HG03558 (cell line): ENCODE measurements around the gene AP2B1.
"Not testable (repeated sequence)": the region's sequence is repeated elsewhere in the genome, so short reads cannot be mapped to it uniquely, and the experiment has no call there.

Experiments
- ATAC-seq: cut with Tn5 transposase; IDR thresholded peaks from one replicate; pipeline ENCODE4 v1.9.1; 2021; ENCODE audit warnings: moderate number of reproducible peaks; ENCODE audit not compliant: unreplicated experiment; ENCODE audit errors: extremely low read depth

Gene AP2B1

DNA sequence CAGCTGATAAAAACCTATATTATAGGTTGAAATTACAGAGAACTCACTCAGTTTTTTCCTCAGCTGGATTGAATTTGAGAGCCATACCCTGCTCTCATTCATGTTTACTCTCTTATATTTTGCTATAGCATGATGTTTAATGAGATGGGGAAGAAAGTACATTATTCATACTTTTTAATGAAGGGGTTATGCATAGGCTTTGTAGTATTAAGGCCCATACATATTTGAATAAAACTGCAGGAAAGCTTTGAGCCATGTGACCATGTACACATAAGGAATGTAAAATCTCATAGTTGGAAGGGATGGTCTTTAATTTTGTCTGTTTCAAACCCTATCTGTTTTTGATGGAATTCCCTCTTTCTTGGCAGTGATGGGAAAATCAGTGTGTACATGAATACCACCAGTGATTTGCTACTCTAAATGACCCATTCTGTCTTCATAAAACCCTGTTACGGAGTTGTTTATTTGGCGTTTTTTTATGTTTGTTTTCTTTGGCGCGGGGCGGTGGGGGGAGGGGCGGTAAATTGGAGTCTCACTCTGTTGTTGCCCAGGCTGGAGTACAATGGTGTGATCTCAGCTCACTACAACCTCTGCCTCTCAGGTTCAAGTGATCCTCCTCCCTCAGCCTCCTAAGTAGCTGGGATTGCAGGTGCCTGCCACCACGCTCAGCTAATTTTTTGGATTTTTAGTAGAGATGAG, 105.5 kb downstream of the AP2B1 start:
- ATAC-seq, result no peak

DNA sequence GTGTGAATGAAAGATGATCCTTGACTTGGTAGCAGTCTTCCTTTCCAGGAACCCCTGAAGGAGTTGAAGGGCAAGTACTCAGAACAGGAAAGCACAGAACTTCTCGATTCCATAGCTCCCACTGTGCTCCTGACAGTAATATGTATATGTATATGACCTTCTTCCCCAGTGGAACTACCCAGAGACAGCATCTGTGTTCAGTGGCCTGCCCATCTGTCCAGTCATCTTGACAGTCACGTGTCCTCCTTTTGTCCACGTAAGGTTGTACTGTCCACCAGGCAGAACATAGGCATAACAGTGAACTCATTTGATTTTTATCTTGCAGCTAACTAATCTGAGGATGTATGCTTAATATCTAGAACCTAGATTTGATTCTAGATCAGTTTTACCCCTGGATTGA, 106.5 kb downstream of the AP2B1 start:
- no peak for ATAC-seq

DNA sequence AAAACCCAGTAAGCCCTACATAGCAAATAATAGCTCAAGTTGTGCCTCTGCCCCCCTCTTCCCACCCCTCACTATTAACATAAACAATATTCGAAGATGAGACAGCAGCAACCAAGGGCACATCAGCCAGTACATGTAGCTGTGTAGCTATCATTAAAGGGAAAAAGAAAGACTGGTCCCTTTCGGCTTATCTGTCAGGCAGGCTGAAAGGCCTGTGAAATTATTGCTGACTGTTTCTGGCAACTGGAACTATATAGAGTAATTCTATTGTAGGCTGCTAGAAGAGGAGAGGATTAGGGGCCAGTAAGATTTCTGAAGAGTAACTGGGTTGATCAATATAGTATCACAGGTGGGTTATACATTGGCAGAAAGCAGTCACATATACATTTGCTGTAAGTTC, 107.8 kb downstream of the AP2B1 start:
- ATAC-seq, result no peak

DNA sequence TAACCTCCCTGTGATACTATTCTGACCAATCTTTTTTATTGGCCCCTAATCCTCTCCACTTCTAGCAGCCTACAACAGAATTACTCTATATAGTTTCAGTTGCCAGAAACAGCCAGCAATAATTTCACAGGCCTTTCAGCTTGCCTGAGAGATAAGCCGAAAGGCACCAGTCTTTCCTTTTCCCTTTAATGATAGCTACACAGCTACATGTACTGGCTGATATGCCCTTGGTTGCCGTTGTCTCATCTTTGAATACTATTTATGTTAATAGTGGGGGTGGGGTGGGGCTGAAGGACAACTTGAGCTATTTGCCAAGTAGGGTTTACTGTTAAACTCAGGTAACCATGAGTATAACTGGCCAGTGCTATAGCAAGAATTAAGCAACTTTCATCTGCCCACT, 108.5 kb downstream of the AP2B1 start:
- no peak for ATAC-seq

DNA sequence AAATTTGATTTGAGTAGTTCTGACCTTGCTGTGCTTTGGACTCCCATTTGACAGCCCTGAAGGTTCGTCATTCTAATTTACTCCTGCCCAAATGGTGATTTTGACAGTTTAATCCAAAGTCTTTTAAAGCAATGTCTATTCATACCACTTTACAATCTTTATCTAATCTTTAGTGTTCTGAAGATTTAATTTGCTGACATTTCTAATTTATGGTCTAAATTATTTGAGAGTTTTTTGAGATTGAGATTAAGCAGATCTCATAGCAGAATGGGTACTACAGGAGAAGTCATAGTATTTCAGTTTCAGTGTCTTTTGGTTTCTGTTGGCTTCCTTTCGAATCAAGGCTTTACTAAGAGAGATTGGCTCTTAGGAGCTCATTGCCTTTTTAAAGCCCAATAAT, 111.7 kb downstream of the AP2B1 start:
- no peak for ATAC-seq

DNA sequence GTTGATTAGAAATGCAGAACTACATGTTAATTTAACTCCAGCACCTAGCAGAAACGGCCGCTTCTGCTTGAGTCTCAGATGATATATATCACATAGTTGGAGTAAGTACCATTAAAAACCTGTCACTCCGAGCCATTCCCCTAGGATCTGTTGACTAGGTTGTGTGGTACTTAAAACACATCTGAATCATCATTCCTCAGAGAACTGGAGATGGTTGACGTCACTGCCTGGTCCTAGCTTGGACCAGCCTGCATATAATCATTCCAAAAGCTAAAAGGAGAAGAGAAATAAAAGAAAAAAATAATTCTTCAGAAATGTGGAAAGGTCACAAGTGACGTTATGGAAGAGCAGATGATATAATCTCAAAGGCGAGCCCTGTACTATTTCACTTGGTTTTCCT, 113.0 kb downstream of the AP2B1 start:
- no peak for ATAC-seq

DNA sequence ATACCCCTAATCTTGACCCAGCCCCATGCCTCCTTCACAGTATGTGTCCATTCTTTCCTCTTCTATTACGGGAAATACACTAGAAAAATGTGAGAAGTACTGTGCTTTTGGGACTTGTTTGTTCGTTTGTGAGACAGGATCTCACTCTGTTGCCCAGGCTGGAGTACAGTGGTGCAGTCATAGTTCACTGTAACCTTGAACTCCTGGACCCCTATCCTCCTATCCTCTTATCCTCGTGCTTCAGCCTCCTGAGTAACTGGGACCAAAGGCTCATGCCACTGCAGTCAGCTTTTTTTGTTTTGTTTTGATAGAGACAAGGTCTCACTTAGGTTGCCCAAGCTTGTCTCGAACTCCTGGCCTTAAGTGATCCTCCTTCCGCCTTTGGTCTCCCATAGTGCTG, 114.4 kb downstream of the AP2B1 start:
- ATAC-seq, result no peak

DNA sequence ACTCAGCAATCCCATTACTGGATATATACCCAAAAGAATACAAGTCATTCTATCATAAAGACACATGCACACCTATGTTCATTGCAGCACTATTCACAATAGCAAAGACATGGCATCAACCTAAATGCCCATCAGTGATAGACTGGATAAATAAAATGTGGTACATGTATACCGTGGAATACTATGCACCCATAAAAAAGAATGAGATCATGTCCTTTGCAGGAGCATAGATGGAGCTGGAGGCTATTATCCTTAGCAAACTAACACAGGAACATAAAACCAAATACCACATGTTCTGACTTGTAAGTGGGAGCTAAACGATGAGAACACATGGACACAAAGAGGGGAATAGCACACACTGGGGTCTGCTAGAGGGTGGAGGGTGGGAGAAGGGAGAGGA, 116.2 kb downstream of the AP2B1 start:
- ATAC-seq, result not testable (repeated sequence)

- no peak for ATAC-seq
Measured at GRCh38 chr17:35705230-35705629, 118.1 kb downstream of the AP2B1 start.

GRCh38 chr17:35705705-35706104, 118.6 kb downstream of the AP2B1 start:
- no peak for ATAC-seq

DNA sequence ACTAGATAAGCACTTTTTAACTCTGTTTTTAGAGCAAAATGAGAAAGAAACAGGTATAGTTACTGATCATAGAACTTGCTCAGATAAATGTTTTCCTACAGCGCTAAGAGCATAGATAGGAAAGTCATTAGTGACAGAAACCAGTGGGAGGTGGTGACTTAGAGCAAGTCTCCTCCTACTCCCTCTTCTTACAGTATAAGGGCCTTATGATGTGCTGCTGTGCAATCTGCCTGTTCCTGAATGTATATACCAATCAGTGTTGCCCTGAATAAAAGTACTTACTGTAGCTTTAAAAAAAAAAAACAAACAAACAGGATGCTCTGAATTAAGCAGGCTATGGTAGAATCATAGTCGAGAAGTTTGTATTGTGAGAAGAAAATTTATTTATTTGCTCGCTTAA, 121.0 kb downstream of the AP2B1 start:
- no peak for ATAC-seq

GRCh38 chr17:35708951-35709350, 121.8 kb downstream of the AP2B1 start:
- ATAC-seq, result no peak

- no peak for ATAC-seq
Measured at GRCh38 chr17:35709874-35710273, 122.8 kb downstream of the AP2B1 start.

GRCh38 chr17:35710950-35711349, 123.8 kb downstream of the AP2B1 start:
- ATAC-seq, result no peak

DNA sequence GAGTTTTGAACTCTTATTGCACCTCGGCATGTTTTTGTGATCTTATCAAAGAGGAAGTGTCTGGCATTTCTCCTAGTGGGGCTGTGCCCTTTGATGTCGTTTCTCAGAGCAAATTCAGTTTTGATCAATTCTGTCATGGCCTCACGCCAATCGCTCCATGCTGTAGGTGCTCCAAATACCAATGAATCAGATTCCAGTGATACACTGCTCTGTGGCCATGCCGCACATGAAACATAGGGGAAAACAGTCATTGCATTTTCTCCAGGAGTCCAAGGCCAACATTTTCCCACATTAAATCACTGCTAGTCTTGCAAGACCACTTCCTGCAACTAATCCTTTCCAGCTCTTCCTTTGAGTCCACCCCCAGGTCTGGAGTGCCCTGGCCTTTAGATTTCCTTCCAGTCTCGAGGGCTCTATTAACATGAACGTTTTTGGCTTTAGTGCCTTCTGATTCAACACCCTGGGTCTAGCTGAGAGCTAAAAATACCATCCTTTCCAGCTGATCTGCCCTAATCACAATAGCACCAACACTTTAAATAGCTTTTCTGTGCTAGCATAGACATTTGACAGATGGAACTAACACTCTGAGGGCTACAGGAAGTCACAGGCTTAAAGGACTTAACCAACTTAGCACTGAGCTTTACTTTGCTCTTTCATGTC, 126.1 kb downstream of the AP2B1 start:
- ATAC-seq, result no peak

- no peak for ATAC-seq
Measured at GRCh38 chr17:35714988-35715387, 127.9 kb downstream of the AP2B1 start.

- ATAC-seq, result no peak
Measured at GRCh38 chr17:35715416-35715815, 128.3 kb downstream of the AP2B1 start.

DNA sequence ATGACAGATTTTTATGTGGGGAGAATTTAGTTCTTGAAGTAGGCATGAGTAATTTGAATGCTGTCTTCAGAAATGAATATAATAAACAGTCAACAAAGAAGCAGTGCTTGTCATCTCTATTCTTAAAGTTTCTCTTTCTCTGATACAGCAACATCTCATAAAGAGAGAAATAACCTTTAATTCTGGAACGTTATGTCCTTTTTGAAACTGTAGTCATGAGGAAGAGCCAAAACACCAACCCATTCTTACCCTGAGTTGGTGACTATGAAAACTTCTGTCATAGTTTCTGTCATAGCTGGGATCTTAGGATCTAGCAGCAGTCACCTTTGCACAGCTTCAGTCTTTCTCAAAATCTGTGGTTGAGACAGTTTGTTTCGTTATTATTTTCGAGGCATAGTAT, 129.1 kb downstream of the AP2B1 start:
- ATAC-seq, result no peak

GRCh38 chr17:35716897-35717465, 129.9 kb downstream of the AP2B1 start:
- ATAC-seq, result no peak

DNA sequence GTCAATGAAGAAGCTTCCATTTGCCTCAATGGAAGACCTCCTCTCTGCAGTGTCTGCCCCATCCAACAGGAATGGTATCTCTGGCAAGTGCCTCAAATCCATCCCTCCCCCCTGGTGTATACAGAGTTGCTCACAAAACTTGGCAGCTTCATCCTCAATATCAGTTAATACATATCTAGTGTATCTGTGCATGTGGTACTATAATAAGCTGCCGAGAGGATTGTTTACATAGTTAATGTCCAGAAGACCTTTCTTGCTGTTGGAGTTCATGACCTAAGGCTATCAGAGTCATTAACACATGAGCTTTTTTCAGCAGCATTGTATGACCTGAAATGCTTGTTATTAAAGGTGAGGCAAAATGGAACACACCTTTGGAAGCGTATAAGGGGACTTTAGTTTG, 130.4 kb downstream of the AP2B1 start:
- no peak for ATAC-seq

DNA sequence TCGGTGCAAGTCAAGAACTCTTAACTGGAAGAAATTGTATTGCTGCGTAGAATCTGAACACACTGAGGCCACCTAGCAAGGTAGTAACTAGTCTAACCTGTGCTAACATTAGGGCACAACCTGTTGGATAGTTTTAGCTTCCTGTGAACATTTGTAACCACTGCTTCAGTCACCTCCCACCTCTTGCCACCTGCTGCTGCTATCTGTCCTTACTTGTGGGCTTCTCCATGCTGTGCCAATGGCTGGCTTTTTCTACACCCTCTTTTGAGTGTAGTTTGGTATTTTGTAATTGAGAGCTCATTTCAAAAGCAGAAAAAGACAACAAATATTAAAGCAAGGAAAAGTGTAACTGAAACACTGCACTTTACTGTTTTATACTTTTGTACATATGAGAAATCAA, 136.6 kb downstream of the AP2B1 start:
- no peak for ATAC-seq

DNA sequence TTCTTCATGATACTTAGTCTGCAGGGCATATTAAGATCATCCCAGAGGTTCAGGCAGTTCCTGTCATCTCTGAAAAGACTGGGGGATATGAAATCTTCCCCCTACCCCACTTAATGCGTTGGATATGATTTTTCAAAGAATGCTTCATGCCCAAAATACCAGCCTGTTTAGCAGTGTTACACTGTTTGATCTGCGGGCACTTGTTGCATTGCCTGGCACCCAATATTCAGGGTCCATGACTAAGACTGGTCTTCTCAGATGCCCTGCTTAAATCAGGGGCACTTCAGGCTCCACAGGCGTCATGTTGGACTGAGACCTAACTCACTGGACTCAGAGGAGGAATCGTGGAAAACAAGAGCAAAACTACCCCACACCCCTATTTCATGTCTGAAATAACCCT, 137.9 kb downstream of the AP2B1 start:
- ATAC-seq, result no peak
